Endothelial cell of umbilical vein (primary cell): ENCODE measurements around the gene C2orf68. TPM values are rescaled to one million over a fixed set of nuclear protein-coding genes. Genes with fewer than 3 reads are reported as not detected.

Experiments used
- BruUV-seq: library from RNA; stranded (reverse); fragments of 400-500 nt; replicated peaks from 2 replicates; lab custom pipeline; 2021; lab: Mats Ljungman, UMichigan
- CTCF ChIA-PET: fragments of 300-600, 350-600 bp; sonication (Branson Sonifier 250); formaldehyde crosslinking; loops from one replicate; lab custom pipeline; 2021; ENCODE audit warnings: antibody characterized with exemption, inconsistent platforms; lab: Charles Lee
- POLR2A ChIA-PET: fragments of 300-600, 350-600 bp; sonication (Branson Sonifier 250); formaldehyde crosslinking; loops from one replicate; lab custom pipeline; 2021; ENCODE audit warnings: antibody characterized with exemption, inconsistent platforms; lab: Charles Lee
- DNase-seq: peaks from one replicate; pipeline ENCODE4 v3.0.0-alpha.2; 2011; ENCODE audit warnings: low read depth, low spot score
- FAIRE-seq: peaks from 2 replicates; lab custom pipeline; 2011; peaks lifted over from hg19 to GRCh38; lab: Jason Lieb, UNC
- H2AFZ ChIP-seq: 2 replicates; pipeline ENCODE4 v1.6.0; 2012; ENCODE audit warnings: low read depth, low read length, control low read depth, inconsistent platforms
- H3K27ac ChIP-seq: 2 replicates; pipeline ENCODE4 v1.5.1; 2011; ENCODE audit warnings: low read depth, mild to moderate bottlenecking, control low read depth, low read length, moderate library complexity; ENCODE audit not compliant: insufficient read depth
- H3K27me3 ChIP-seq, 2 experiments: 2 replicates each; pipeline versions ENCODE4 v1.6.0 to v1.6.1; 2011; ENCODE audit warnings: low read length in 2 of 2, mixed read lengths in 1 of 2; ENCODE audit not compliant: control insufficient read depth in 2 of 2, insufficient read depth in 2 of 2
- H3K36me3 ChIP-seq, 2 experiments: 2 replicates in 1 of 2; 3 replicates in 1 of 2; pipeline ENCODE4 v1.5.1; 2011; ENCODE audit warnings: low read length in 2 of 2, mild to moderate bottlenecking in 1 of 2, moderate library complexity in 1 of 2; ENCODE audit not compliant: control insufficient read depth in 2 of 2, insufficient read depth in 2 of 2; ENCODE audit errors: extremely low read depth in 1 of 2
- H3K4me1 ChIP-seq: 3 replicates; pipeline ENCODE4 v1.5.1; 2011; ENCODE audit warnings: mild to moderate bottlenecking, low read length; ENCODE audit not compliant: control insufficient read depth, insufficient read depth; ENCODE audit errors: extremely low read depth
- H3K4me2 ChIP-seq: 2 replicates; pipeline ENCODE4 v1.6.1; 2011; ENCODE audit warnings: low read length, control low read depth, mixed read lengths; ENCODE audit not compliant: insufficient read depth
- H3K4me3 ChIP-seq, 3 experiments: fragments of 200-600 bp in 1 of 3; sonication (generic), shearing (Covaris generic) in 1 of 3; replicated peaks in 1 of 3; 2 replicates each; pipeline ENCODE4 v1.5.1; 2011 to 2016; ENCODE audit warnings: control low read depth in 3 of 3, low read length in 3 of 3, mild to moderate bottlenecking in 2 of 3, inconsistent platforms in 1 of 3, low read depth in 1 of 3, moderate library complexity in 1 of 3; ENCODE audit not compliant: insufficient read depth in 1 of 3
- H3K79me2 ChIP-seq: 2 replicates; pipeline ENCODE4 v1.6.0; 2012; ENCODE audit warnings: low read length, inconsistent platforms; ENCODE audit not compliant: control insufficient read depth, insufficient read depth
- H3K9ac ChIP-seq: replicated peaks from 2 replicates; pipeline ENCODE3; 2011; ENCODE audit warnings: low read length, control low read depth; ENCODE audit not compliant: insufficient read depth; ENCODE audit errors: extremely low read depth
- H3K9me1 ChIP-seq: replicated peaks from 3 replicates; pipeline ENCODE4 v1.6.0; 2011; ENCODE audit warnings: mild to moderate bottlenecking, low read length; ENCODE audit not compliant: control insufficient read depth, insufficient read depth; ENCODE audit errors: extremely low read depth
- H3K9me3 ChIP-seq: replicated peaks from 2 replicates; pipeline ENCODE4 v1.5.1; 2012; ENCODE audit warnings: low read length, inconsistent platforms; ENCODE audit not compliant: control insufficient read depth, insufficient read depth
- H4K20me1 ChIP-seq: replicated peaks from 2 replicates; pipeline ENCODE3; 2011; ENCODE audit warnings: mild to moderate bottlenecking, low read length; ENCODE audit not compliant: control insufficient read depth, insufficient read depth; ENCODE audit errors: extremely low read depth
- CTCF ChIP-seq, 2 donors: IDR thresholded peaks; 1 replicate in 1 of 2; 2 replicates in 1 of 2; pipeline ENCODE4 v1.5.1; 2011; ENCODE audit warnings: low read length in 2 of 2, mild to moderate bottlenecking in 2 of 2, moderate library complexity in 2 of 2, control low read depth in 1 of 2, inconsistent platforms in 1 of 2, low read depth in 1 of 2; ENCODE audit not compliant: insufficient read depth in 1 of 2; ENCODE audit errors: extremely low read depth in 1 of 2
- EZH2 ChIP-seq: IDR thresholded peaks from 2 replicates; pipeline ENCODE4 v1.6.1; 2012; ENCODE audit warnings: borderline replicate concordance, low read depth, mild to moderate bottlenecking, moderate library complexity, low read length, inconsistent platforms; ENCODE audit not compliant: severe bottlenecking
- FOS ChIP-seq: IDR thresholded peaks from 2 replicates; pipeline ENCODE4 v1.6.1; 2011; ENCODE audit warnings: mild to moderate bottlenecking, low read length, moderate library complexity, borderline replicate concordance; ENCODE audit not compliant: insufficient read depth
- GATA2 ChIP-seq: IDR thresholded peaks from 2 replicates; pipeline ENCODE4 v1.7.0; 2011; ENCODE audit warnings: low read depth, mild to moderate bottlenecking, moderate library complexity, mixed read lengths, low read length; ENCODE audit not compliant: insufficient read length, insufficient read depth
- JUN ChIP-seq: IDR thresholded peaks from 2 replicates; pipeline ENCODE4 v1.6.1; 2011; ENCODE audit warnings: borderline replicate concordance, low read depth; ENCODE audit not compliant: insufficient read length, insufficient read depth
- MYC ChIP-seq: IDR thresholded peaks from one replicate; pipeline ENCODE4 v1.6.1; 2011; ENCODE audit warnings: mild to moderate bottlenecking, low read depth, low read length
- POLR2A ChIP-seq: IDR thresholded peaks from 2 replicates; pipeline ENCODE4 v1.6.1; 2012; ENCODE audit warnings: low read depth, mild to moderate bottlenecking, control low read depth, low read length
- dilution Hi-C: fragments of 300-500 bp; cut with MboI; formaldehyde crosslinking; loops from one replicate; pipeline ENCODE4 v1.15.0; 2019; ENCODE audit warnings: low sequenced_read_pairs; ENCODE audit not compliant: extremely low pct_ligation_motif_present
- intact Hi-C: fragments of 100-400 bp; cut with micrococcal nuclease; formaldehyde crosslinking; loops from one replicate; pipeline ENCODE4 v1.10.0; 2022
- polyA plus RNA-seq, 4 experiments: library from polyadenylated mRNA; depleted of rRNA in 3 of 4; stranded (reverse) in 3 of 4; unstranded in 1 of 4; fragments of >200 nt; gene quantifications; 2 replicates each; pipeline versions ENCODE4 v1.2.1 to v1.2.3, GENCODE V29; 2011 to 2012; ENCODE audit warnings: missing spikeins in 1 of 4
- total RNA-seq: library from RNA; stranded (reverse); gene quantifications from 2 replicates; pipeline ENCODE4 v1.2.3, GENCODE V29; 2021

C2orf68 gene
- total and polyA plus RNA-seq, 2 donors (not counting 3 experiments of a cell fraction or from before 2014, with no cell fraction given) = 17.4 to 27.4 TPM

GRCh38 chr2:85596486-85597143, 15.3 kb downstream of the C2orf68 start:
- H3K79me2 ChIP-seq = peaks cover 21% of the 10 kb centered on the region
- H3K4me1 ChIP-seq = peaks cover 17% of the 10 kb centered on the region
- intact Hi-C loops (no loop called here), dilution Hi-C loops (no loop called here)
- H2AFZ ChIP-seq = no peak overlapping the region
- no peak for FAIRE-seq
- no peaks in the 10 kb centered on the region for H3K9me3 ChIP-seq
- peak overlapping the region; percentile 77 for H3K9ac ChIP-seq
- DNase-seq = no peak
- CTCF ChIA-PET = interaction anchor here (1.2 to 1.3 kb wide), 2 partner anchors 9 to 45 kb away, joined by 3 read pairs; no protein-coding TSS in a partner anchor
- no peaks in the 10 kb centered on the region for H4K20me1 ChIP-seq
- no peak overlapping the region for H3K27ac ChIP-seq
- POLR2A ChIA-PET = interaction anchor here (0.9 to 1.2 kb wide), 2 partner anchors 9 to 35 kb away, joined by 3 to 4 read pairs; partner anchors contain the start of gene GGCX
- TF ChIP-seq EZH2 = no peak
- no peak for TF ChIP-seq POLR2A
- no peak for TF ChIP-seq GATA2
- TF ChIP-seq CTCF (IDR thresholded peaks at IDR 0.05; ENCODE audit: extremely low read depth in 1 of 2, insufficient read depth in 1 of 2, low read depth in 1 of 2, low read length in 2 of 2) = no peak
- no peak for TF ChIP-seq MYC
- no peak for TF ChIP-seq FOS
- no peak for TF ChIP-seq JUN
- no TSS peak for BruUV-seq
- no peaks in the 10 kb centered on the region for H3K9me1 ChIP-seq
- H3K36me3 ChIP-seq = peaks cover 0 to 36% of the 10 kb centered on the region in 2 experiments
- no peaks in the 10 kb centered on the region for H3K27me3 ChIP-seq
- H3K4me3 ChIP-seq = peak overlapping the region in 2 of 3 experiments; percentile 62 to 94
- peak overlapping the region; percentile 58 for H3K4me2 ChIP-seq
